SHP77 (cell line): ENCODE data around the gene SEMA4D.

Source experiments
- DNase-seq, 2 experiments: peaks; one replicate each; lab custom pipeline; 2025; lab: John Stamatoyannopoulos, UW

Gene SEMA4D

GRCh38 chr9:89368550-89368949 lies 129.4 kb downstream of the SEMA4D start:
- no peak for DNase-seq

GRCh38 chr9:89367726-89368437 lies 130.0 kb downstream of the SEMA4D start:
- no peak for DNase-seq

- no peak for DNase-seq
Measured at GRCh38 chr9:89367281-89367680, 130.6 kb downstream of the SEMA4D start.

- no peak for DNase-seq
Measured at GRCh38 chr9:89366711-89367110, 131.2 kb downstream of the SEMA4D start.

- no peak for DNase-seq
Measured at GRCh38 chr9:89365532-89365912, 132.4 kb downstream of the SEMA4D start.

GRCh38 chr9:89364666-89365531 lies 133.0 kb downstream of the SEMA4D start:
- DNase-seq: no peak

- DNase-seq: no peak
Measured at GRCh38 chr9:89363921-89364665, 133.8 kb downstream of the SEMA4D start.

- no peak for DNase-seq
Measured at GRCh38 chr9:89363311-89363670, 134.6 kb downstream of the SEMA4D start.

GRCh38 chr9:89362647-89363310 lies 135.1 kb downstream of the SEMA4D start:
- no peak for DNase-seq

GRCh38 chr9:89361816-89362646 lies 135.9 kb downstream of the SEMA4D start:
- no peak for DNase-seq

GRCh38 chr9:89361031-89361430 lies 136.9 kb downstream of the SEMA4D start:
- no peak for DNase-seq

GRCh38 chr9:89360465-89360864 lies 137.4 kb downstream of the SEMA4D start:
- peak; percentile 13 to 22 for DNase-seq

- no peak for DNase-seq
Measured at GRCh38 chr9:89359751-89360261, 138.1 kb downstream of the SEMA4D start.

GRCh38 chr9:89358985-89359384 lies 138.9 kb downstream of the SEMA4D start:
- peak; percentile 20 to 40 for DNase-seq

- DNase-seq: no peak
Measured at GRCh38 chr9:89358376-89358916, 139.5 kb downstream of the SEMA4D start.

- DNase-seq: no peak
Measured at GRCh38 chr9:89357331-89358197, 140.3 kb downstream of the SEMA4D start.

GRCh38 chr9:89356782-89357181 lies 141.1 kb downstream of the SEMA4D start:
- no peak for DNase-seq

- DNase-seq: no peak
Measured at GRCh38 chr9:89354471-89354870, 143.4 kb downstream of the SEMA4D start.

GRCh38 chr9:89353989-89354388 lies 143.9 kb downstream of the SEMA4D start:
- DNase-seq: no peak
